Hematopoietic multipotent progenitor cell treated with erythropoietin and hydrocortisone succinate and interleukin-3 and kit ligand, for 8 days (in vitro differentiated cells): Measurements from ENCODE around the gene COL5A3.
"Not testable (repeated sequence)": the region's sequence is repeated elsewhere in the genome, so short reads cannot be mapped to it uniquely, and the experiment has no call there.

Source experiments
- DNase-seq: peaks from one replicate; pipeline ENCODE4 v3.0.0-alpha.2; 2015

The COL5A3 gene

DNA sequence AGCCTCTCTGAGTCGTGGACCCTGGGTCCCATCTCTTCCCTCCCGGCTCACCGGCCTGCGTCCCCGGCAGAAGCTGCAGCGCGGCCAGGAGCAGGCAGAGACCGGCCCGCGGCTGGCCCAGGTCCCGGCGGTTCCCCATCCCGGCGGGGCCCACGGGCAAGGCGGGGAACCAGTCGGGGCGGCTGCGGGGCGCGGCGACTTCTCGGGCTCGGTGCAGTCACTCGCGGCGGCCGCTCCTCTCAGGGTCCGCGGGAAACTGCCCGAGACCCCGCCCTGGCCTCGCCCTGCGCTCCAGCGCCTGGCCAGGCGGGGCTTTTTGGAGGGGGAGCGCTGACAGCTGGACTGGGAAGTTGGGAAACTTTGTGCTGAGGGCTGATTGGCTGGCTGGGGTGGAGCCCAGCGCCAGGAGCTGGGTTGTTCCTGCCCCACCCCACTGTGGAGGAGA is at the start of gene COL5A3:
TSS of gene COL5A3 (minus strand) at position 258 of the 445 bp plus-strand sequence. CDS start at position 139, 119 bp downstream.
- no peak for DNase-seq

DNA sequence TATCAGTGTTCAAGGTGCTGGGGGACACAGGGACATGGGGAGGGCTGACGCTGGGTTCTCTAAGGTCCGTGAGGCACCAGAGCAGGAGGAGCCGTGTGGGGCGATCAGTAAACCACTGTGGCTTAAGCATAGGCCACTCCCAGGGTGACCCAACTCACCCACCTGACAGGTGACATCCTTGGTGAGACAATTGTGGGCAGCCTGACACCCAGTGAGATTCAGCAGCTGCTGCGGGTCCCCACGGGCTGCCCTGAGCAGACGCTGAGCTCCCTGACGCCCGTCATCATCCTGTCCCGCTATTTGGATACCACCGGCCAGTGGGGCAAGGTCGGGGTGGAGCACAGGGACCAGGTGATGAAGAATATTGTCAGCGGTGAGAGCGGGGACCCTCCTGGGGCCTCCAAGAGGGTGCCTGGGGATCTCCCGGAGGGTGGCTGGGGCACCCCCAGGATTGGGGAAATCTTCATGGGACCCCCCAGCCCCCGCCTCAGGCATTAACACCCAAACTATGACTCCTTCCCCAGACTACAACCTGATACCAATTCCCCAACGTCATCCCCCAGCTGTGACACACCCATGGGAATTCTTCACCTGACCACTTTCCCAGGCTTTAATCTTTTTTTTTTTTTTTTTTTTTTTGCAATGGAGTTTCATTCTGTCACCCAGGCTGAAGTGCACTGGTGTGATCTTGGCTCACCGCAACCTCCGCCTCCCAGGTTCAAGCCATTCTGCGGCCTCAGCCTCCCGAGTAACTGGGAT is 42.5 kb upstream of the COL5A3 start:
- no peak for DNase-seq

DNA sequence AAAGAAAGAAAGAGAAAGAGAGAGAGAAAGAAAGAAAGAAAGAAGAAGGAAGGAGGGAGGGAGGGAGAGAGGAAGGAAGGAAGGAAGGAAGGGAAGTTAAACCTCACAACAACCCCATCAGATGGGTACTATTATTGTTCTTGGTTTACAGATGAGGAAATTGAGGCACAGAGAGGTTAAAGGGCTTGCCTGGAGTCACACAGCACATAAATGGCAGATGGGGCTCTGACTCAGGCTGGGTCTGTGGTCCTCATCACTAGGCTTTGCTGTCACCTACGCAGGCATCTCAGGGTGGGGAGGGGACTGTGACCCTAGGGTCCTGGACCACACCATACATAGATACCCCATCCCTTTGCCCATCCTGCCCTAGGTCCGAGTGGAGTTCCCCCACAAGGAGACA is 39.3 kb upstream of the COL5A3 start:
- no peak for DNase-seq

DNA sequence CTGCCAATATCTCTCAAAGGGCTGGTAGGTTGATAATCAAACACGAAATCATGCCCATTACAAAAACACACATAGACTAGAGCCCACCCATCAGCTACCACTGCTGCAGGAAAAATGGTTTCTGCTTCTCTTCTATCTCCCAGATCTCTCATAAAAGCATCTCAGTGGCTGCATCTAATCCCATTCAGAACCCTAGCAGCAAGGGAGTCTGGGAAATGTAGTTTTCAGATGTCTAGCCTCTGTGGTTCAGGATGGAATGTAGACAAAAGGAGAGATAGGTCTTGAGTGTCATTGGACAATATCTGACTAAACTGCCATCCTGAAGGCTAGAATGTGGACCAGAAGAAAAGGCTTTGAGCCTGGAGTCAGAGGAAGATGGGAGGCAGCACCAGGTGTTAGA is 35.1 kb upstream of the COL5A3 start:
- DNase-seq, result no peak

DNA sequence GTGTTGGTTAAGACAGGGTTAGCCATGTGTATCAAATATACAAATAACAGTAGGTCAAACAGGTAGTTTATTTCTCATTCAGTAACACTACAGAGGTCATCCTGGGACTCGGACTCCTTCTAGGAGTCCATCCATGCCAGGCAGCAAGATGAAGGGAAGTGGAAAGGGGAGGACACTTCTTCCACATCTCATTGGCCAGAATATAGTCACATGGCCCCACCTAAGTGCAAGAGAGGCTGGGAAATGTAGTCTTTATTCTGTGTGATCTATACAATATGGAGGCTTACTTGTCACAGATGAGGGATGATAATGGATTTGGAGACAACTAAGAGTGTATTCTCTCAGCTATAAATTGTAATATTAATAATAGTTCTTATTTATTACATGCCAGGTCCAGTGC is 34.1 kb upstream of the COL5A3 start:
- no peak for DNase-seq

DNA sequence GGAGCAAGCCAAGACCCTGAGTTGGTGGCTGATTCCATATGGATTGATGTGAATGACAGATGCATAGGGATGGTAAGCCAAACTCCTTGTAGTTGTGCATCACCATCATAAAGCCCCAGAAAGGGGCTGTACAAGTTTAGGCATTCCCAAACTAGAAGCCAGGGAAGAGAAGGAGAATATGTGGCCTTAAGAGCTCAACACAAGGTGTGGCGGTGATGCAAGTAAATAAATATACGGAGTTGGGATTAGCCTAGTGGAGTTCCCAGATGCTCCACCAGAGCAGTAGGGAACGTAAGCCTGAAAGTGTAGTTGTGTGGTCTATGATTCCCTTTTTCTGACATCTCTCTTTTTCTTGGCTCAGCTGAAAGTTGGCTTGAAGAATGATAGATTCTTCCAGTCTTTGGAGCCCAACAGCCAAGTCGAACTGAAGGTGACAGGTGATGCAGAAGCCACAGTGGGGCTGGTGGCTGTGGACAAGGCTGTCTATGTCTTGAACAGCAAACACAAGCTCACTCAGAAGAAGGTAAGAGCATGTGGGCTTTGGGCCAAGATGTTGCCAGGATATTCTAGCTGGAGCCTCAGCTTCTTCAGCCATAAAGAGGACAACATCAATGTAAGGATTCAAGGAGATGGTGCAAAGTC is 33.1 kb upstream of the COL5A3 start:
- no peak for DNase-seq

DNA sequence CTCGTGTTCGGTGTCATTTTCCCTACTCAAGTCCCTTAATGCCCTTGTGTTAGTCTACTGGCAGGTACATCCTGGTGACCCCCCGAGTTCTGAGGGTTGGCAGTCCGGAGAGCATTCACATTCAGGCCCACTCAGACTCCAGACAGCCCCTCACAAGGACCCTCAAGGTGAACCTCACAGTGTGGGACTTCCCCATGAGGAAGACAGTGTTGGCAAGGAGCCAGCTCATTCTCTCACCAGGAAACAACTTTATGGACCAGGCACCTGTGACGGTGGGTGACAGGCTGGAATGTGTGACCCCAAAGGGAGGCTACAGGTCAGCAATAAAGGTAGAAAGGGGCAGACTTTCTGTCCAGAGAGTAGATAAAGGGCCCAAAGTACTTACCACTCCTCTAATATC is 27.5 kb upstream of the COL5A3 start:
- no peak for DNase-seq

DNA sequence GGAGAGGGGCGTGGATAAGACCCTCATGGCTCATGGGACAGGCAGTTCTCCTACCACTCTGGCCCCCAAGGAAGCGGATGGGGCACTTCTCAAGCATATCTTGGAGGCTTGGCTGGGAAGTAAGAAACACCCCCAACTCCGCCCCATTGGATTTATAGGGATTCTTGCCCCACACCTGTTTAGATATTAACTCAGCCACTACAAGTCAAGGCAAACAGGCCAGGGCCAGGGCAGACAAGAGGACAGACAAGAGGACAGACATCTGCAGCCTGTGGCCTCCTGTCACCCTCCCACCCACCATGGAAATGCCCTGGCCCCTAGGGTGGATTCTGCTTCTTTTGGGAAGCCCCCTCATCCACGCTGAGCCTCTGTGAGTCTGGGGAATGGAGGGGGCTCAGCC is 27.1 kb upstream of the COL5A3 start:
- DNase-seq, result no peak

DNA sequence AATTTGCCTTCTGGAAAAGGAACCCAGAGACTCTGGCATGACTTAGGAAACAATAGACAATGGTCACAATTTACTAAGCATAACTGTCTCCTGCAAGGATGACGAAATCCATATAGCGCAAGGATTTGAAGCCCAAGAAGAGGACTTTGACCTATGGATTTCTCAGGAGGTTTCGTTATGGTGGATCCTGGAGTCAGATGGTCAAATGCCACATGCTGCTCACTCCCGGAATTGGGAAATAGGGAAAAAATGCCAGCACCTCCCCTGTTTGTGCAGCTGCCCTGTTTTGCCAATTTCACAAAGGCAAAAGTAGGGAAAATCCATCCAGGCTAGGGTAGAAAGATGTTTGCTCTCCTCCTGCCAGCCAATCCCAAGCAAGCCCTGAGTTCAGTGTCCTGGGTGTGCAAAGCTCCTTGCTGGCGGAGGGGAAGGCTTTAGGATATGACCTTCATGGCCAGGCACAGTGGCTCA is 26.3 kb upstream of the COL5A3 start:
- no peak for DNase-seq

DNA sequence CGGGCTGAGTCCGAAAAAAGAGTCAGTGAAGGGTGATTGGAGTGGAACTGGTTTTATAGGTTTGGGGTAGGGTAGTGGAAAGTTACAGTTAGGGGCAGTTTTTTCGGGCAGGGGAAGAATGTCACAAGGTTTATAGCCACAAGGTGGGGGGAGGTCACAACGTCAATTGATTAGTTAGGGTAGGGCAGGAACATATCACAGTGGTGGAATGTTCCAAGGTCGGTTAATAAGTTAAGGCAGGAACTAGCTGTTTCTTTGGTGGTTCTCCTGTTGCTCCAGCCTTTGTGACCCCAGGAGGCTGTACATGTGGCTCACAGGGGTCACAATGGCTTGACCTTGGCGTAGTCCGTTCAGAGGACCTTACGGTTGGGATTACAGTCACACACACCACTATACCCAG is 23.3 kb upstream of the COL5A3 start:
- DNase-seq, result no peak

DNA sequence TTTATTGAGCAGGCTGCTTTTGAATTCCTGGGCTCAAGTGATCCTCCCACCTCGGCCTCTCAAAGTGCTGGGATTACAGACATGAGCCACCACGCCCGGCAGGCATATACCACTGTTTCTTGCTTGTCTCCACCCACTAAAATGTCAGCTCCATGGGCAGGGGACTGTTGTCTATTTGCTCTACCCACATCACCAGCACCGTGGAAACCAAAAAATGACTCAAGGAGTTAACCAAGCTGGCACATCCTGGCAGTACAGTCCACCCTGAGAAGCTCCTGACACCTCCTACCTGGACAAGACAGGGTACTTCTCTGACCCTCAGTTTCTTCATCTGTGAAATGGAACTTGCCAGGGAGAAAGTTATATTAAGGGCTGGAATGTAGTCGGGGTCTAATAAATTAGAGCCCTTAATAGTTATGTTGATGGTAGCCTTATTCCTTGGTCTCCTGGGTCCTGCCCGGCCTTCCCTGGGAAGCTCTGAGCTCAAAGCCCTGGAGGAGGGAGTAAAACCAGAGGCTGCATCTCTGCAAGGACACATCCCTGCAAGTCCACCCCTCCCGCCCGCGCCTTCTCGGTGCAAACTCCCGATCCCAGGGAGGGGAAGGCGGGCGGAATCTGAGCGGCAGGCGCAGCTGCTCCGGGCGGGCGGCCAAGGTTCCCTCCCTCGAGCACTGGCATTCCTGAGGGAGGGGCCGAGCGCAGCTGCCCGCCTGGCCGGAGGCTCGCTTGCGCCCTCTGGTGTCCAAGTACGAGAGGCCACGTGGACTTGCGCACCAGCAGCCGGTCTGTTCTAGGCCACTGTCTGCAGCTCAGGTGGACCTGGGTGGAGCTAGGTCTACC is 17.1 kb upstream of the COL5A3 start:
- DNase-seq, result peak; percentile 80

DNA sequence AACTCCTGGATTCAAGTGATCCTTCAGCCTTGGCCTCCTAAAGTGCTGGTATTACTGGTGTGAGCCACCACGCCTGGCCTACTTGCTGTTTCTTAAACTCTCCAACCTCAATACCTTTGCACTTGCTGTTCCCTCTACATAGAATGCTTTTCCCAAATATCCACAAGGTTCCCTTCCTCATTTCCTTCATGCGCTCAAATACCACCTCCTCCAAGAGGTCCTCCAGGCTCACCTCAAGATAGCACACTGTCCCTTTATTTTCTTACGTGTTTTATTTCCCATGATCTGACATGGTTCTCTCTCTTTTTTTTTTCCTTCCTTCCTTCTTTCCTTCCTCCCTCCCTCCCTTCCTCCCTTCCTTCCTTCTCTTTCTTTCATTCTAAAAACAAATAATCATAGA is 16.4 kb upstream of the COL5A3 start:
- no peak for DNase-seq

DNA sequence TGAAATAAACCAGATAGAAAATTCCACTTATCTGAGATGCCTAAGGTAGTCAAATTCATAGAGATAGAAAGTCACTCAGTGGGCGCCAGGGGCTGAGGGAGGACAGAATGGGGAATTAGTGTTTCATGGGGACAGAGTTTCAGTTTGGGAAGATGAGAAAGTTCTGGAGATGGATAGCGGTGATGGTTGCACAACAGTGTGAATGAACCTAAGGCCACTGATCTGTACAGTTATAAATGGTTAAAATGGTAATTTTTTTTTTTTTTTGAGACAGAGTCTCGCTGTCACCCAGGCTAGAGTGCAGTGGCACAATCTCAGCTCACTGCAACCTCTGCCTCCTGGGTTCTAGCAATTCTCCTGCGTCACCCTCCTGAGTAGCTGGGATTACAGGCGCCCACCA is 12.8 kb upstream of the COL5A3 start:
- not testable (repeated sequence) for DNase-seq

DNA sequence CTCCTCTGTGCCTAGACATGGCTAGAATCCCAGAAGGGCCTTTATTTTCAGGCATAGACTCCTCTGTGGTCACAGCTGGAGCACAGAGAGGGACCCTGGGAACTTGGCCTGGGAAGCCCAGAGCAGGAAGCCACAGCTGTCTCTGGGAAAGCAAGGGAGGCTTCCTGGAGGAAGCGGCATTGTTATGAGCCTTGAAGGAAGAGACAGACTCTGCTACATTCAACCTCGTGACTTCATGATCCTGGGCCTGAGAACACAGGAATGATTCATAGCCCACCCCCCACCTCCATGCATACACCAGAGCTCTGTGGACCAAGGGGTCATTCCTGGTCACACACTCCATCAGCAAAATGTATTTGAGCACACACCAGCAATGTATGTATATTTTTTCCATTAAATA is 11.6 kb upstream of the COL5A3 start:
- DNase-seq, result no peak

DNA sequence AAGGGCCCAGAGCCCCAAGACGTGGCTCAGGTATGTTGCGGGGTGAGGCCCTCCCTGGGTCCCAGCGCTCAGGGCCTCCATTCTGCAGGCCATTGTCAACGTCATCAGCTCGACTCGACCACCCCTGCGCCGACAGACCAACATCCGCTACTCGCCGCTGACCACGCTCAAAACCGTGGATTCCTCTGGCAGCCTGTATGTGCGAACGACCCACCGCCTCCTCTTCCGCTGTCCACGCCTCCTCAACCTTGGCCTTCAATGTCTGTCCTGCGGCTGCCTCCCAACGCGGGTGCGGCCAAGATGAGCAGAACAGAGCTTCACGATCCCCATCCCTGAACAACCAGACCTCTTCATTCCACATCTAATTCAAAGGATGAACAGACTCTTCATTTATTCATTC is 11.1 kb upstream of the COL5A3 start:
- no peak for DNase-seq

DNA sequence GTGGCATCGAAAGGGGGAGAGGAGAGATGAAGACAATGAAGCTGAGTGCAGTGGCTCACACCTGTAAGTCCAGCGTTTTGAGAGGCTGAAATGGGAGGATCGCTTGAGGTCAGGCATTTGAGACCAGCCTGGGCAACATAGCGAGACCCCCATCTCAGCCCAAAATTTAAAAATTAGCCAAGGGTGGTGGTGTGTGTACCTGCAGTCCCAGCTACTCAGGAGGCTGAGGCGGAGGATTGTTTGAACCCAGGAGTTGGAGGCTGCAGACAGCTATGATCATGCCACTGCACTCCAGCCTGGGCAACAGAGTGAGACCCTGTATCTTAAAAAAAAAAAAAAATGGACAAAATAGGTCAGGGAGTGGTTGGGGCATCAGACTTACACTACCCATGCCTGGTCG is 10.5 kb upstream of the COL5A3 start:
- DNase-seq, result no peak

DNA sequence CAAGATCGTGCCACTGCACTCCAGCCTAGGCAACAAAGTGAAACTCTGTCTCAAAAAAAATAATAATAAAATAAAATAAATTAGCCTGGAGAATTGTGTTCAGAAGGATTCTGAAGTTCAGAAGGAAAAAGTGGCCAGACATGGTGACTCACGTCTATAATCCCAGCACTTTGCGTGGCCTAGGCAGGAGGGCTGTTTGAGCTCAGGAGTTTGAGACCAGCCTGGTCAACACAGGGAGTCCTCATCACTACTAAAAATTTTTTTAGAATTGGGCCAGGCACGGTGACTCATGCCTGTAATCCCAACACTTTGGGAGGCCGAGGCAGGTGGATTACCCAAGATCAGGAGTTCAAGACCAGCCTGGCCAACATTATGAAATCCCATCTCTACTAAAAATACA is 8.9 kb upstream of the COL5A3 start:
- no peak for DNase-seq

DNA sequence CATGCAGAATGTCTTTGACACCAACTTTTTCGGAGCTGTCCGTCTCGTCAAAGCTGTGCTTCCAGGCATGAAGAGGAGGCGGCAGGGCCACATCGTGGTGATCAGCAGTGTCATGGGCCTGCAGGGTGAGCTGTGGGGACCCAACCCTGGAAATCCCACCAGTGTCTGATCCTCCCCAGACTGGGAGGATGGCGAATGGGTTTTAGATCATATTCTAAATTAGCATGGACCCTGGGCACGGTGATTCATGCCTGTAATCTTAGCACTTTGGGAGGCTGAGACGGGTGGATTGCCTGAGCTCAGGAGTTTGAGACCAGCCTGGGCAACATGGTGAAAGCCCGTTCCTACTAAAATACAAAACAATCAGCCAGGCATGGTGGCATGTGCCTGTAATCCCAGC is 8.5 kb upstream of the COL5A3 start:
- DNase-seq, result no peak

DNA sequence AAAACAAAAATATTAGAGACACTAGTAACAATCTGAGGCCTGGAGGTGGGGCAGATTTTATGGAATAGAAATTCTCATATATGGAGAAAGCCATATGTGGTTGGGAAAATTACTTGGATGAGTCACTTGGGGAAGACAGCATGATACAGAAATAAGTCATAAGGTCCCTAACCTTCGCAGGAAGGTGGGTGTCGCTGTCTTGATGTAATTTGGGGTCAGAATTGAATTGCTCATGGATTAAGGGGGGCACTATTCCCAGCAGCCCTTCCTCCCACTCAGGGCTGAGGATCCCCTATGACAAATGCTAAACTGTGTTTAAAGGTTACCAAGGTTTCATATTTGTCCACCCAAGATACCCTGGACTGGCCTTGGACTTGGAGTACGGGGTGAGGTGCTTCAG is 8.0 kb upstream of the COL5A3 start:
- DNase-seq, result no peak

DNA sequence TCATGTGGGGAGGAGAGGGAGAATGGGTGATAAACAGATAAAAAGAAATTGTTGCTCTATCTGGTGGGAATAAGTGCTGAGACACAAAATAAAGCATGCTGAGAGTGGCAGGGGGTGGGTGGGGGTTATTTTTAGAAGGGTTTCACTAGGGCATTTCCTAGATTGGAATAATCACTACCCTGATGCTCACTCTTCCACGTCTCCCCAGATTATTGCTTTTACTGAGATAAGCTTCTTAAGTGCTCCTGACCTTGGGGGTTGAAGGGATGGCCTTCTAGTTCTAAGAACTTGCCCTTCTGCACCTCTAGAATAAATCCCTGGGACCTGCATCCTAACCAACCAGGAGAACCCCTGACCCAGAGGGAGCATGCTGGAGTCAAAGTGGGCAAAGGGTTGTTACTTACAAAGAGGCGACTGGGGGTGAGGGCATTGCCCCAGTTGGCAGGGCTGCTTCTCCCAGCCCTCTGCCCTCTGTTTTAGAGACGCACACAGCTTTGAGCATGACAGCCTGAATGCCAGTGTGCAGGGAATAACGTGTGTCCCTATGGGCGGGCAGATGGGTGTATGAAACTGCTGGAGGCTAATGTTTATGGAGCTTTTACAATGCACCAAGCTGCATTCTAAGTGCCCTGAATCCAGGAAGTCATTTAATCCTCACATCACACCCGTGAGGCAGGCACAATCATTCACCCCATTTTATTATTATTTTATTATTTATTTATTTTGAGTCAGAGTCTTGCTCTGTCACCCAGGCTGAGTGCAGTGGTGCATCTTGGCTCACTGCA is 3.7 kb upstream of the COL5A3 start:
- DNase-seq, result no peak

DNA sequence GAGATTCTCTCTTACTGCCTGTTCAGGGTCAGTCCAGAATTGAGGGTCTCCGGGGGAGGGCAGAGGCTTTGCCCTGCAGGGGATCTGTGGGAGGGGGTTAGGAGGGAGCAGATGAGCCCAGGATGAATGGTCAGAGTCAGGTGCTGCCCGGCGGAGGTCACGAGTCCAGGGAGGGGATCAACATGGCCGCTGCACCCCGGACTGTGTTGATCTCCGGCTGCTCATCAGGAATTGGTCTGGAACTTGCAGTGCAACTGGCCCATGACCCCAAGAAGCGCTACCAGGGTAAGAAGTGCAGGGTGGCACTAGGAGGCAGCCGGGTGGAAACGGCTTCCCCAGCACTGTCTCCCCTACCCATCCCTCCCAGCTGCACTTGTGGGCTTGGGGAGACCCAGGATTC is 3.0 kb upstream of the COL5A3 start, which contains the start of gene RDH8:
TSS of gene RDH8 (plus strand) at position 168 of the 400 bp plus-strand sequence. CDS start at position 183, 15 bp downstream.
- DNase-seq, result no peak

DNA sequence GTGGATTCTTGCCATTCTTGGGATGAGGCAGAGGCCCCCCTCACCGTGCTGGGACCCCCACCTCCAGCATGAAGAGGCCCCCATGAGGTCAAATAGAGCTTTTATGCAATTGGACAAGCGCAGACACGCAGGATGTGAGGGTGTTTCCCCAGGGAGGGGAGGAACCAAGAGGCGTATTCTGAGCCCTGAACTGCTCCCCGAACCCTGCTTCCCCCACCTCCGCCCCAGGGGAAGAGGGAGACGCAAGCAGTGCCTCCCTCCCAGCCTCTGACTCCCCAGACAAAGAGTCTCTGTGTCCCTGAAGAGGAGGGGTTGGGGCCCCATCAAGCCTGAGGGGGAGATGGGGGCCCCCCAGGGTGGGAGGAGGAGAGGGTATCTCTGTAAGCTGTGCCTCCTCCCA is 1.7 kb upstream of the COL5A3 start:
- DNase-seq, result no peak

DNA sequence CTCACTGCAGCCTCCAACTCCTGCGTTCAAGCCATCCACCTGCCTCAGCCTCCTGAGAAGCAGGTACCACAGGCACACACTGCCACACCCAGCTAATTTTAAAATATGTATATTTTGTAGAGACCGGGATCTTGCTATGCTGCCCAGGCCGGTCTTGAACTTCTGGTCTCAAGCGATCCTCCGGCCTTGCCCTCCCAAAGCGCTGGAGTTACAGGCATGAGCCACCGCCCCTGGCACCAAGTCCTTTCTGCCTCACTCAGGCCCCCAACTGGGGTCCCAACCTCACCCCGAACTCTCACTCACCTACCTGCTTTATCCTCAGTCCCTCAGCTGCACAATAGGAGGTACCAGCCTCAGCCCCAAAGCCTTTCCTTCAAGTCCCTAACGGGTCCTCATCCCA is 635 bp upstream of the COL5A3 start:
- DNase-seq, result no peak
